Stimulated activated CD4-positive, alpha-beta T cell treated with anti-CD3 and anti-CD28 coated beads, Interleukin-4, amount 100 ng/mL, for 1 hour (primary cell): Measurements from ENCODE around the gene SMURF2.
"Not testable (repeated sequence)": the region's sequence is repeated elsewhere in the genome, so short reads cannot be mapped to it uniquely, and the experiment has no call there.

ENCODE experiments used
- DNase-seq: peaks from one replicate; pipeline ENCODE4 v3.0.0-alpha.2; 2020

SMURF2 gene

GRCh38 chr17:64661976-64662773 is at the start of gene SMURF2:
SMURF2 (minus strand) TSS chr17:64662307; CDS start chr17:64661880, 427 bp downstream.
- DNase-seq = peak; percentile 74

- no peak for DNase-seq
These were observed 47.4 kb upstream of the SMURF2 start for GRCh38 chr17:64709481-64709880.

DNA sequence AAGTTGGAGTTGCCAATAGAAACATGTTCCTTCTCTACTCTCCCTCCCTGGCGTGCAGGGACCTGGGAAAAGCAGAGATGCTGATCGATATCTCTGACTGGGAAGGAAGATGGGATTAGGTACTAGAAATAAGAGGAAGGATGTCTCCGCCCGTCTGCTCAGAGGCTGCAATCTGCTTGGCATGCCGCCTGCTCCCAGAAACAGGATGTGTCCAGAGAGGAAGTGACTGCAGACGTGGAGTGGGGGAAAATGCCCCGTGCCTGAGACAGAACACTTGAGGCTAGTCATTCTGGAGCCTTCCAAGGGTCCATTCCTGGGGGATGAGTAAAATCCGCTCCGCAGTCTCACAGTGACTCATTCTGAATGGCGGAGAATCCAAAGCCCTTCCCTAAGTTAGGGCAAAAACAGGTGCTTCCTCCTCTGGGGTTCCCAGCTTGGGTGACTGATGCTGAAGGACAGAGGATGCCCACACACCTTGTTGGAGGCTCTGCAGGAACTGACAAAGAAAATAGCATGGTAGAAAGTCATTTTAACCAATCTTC is 45.0 kb upstream of the SMURF2 start:
- no peak for DNase-seq

DNA sequence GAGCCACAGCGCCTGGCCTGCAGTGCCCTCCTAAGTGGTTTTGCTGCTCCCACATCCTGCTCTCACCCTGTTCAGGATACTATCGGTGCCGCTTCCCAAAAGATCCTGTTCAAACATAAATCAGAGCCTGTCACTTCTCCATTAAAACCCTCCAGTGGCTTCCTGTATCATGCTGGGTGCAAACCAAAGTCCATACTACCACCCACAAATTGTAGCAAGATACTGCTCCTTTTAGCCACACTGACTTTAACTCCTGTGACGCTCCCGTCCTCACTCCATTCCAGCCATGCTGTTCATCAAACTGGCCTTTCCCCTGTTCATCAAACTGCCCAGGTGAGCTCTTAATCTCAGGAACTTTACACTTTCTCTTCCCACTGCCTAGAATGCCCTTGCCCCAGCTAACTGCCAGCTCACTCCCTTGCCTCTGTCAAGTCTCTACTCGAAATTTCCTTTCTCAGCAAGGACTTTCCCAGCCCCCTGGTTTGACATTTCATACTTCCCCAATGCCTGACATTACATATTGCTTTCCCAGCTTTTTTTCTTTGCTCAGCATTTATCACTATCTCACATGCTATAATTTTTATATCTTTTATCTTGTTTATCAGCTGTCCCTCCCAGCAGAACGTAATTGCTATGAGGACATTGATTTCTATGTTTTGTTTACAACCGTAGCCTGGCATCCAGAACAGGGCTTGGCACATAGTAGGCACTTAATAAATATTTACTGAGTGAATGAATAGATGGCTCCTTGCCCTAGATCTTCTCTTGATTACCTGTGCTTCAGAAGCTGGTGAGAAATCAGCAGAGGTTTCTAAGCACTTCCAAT is 44.3 kb upstream of the SMURF2 start:
- DNase-seq = no peak

- DNase-seq = no peak
These were observed 40.7 kb upstream of the SMURF2 start for GRCh38 chr17:64702815-64703214.

DNA sequence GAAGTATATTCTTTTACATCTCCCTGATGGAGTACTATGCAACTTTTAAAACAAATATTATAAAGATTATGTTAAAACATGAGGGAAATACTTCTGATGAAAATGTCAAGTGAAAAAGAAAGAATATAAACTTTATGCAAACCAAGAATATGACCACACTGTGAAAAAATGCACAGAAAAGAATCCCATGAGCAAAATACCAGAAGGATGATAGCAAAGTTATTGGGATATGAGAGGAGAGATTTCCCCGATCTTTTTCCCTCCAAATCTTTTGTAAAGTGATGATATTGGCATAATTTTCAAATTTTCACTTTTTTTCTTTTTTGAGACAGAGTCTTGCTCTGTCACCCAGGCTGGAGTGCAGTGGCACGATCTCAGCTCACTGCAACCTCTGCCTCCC is 36.6 kb upstream of the SMURF2 start:
- DNase-seq = no peak

DNA sequence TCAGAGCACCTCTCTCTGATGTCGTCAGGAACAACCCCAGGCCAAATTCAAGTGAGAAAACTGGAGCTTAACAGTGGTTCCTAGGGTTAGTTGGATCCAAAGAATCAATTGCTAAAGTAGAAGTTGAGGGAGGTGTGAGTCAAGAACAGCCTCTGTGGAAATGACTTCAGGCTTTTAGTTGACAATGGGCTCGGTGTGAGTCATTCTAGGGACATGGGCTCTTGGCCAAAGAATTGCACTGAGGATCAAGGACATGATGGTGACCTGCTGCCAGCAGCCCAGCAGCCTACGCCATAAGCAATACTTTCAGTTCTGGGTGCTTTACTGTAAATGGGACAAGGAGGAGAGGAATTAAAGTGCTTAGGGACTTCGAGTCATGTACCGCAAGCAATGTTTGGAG is 32.1 kb upstream of the SMURF2 start:
- DNase-seq = no peak

GRCh38 chr17:64692187-64692586 is 30.1 kb upstream of the SMURF2 start:
- DNase-seq = no peak

DNA sequence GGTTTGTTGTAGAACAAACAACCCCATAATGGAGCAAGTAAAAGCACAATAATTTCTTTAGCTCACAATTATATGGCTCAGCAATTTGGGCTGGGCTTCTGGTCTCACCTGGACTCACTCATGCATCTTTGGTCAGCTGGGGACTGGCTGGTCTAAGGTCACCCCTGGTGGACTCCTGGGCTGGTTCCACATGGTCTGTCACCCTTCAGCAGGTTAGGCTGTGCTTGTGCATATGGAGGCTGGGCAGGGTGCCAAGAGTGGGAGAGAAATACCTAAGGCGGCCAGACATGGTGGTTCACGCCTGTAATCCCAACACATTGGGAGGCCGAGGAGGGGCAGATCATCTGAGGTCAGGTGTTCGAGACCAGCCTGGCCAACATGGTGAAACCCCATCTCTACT is 27.0 kb upstream of the SMURF2 start:
- no peak for DNase-seq

DNA sequence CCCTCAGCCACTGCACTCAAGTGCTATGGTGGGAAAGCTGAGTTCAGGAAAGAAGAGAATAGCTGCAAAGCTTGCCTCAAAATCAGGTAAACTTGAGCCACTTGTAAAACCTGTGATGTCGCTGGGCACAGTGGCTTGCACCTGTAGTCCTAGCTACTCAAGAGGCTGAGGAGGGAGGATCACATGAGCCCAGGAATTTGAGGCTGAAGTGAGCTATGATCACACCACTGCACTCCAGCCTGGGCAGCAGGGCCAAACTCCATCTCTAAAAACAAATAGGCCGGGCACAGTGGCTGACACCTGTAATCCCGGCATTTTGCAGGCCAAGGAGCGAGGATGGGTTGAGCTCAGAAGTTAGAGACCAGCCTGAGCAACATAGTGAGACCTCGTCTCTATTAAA is 26.4 kb upstream of the SMURF2 start:
- no peak for DNase-seq

DNA sequence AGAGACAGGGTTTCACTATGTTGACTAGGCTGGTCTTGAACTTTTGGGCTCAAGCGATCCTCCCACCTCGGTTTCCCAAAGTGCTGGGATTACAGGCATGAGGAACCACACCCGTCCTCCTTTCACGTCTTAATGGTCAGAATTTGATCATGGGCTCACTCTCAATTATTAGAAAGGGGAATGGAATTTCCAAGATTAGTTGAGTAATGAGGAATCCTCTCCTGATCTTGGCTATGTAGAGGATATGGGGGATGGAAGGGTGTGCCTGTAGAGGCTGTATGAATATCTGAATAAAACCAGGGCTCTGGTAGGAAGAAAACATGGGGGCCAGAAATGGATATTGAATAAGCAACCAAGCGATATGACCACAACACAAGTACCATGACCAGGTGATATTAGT is 25.9 kb upstream of the SMURF2 start:
- DNase-seq = no peak

DNA sequence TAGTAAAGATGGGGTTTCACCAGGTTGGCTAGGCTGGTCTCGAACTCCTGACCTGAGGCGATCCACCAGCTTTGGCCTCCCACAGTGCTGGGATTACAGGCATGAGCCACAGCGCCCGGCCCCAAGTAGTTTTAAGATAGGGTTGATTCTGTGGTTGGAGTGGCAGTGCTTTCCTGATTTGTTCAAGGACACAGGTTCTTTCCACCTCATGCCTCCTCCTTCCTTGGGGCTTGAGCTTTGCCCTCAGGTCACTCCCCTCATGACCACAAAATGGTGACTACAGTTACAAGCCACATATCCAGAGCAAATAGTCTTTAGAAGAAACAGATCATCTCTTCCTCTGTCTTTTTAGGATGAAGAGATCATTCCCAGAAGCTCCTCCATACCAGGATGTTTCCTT is 25.3 kb upstream of the SMURF2 start:
- no peak for DNase-seq

DNA sequence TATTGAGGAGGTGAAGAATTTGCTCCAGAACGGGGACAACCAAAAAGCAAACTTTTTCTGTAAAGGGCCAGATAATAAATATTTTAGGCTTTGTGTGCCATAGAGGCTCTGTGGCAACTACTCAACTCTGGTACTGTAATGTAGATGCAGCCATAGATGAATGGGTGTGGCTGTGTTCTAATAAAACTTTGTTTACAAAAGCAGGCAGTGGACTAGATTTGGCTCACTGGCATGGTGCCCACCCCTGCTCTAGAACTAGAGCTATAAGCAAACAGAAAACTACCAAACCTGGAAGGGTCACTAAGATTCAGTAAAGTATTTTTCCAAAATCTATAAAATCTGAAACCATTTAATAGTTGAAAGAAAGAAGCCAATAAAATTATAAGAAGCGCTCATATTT is 24.6 kb upstream of the SMURF2 start:
- no peak for DNase-seq

- no peak for DNase-seq
These were observed 23.6 kb upstream of the SMURF2 start for GRCh38 chr17:64685705-64686104.

- no peak for DNase-seq
These were observed 21.7 kb upstream of the SMURF2 start for GRCh38 chr17:64683796-64684195.

GRCh38 chr17:64682261-64683181 is 20.4 kb upstream of the SMURF2 start:
- no peak for DNase-seq

DNA sequence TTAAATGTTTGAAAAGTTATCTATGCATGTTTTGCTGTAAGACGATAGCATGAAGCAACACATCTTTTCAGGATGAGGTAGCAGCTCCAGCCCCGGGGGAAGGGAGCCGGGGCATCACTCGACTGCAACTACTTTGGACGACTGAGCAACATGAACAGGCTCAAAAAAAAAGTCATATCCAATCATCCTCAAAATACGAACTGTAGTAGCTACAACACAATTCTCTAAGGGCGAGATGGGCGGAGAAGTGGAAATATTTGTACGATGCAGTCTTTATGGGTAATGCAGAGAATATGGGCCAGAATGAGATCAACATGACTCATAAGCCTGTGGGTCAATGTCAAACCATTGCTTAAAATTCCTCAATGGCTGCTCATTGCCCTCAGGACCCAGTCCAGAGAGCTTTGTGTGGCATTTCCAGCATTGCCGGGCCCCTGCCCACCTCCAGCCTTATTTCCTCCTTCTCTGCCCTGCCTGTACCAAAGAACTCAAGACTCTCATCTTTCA is 17.7 kb upstream of the SMURF2 start:
- DNase-seq = no peak

DNA sequence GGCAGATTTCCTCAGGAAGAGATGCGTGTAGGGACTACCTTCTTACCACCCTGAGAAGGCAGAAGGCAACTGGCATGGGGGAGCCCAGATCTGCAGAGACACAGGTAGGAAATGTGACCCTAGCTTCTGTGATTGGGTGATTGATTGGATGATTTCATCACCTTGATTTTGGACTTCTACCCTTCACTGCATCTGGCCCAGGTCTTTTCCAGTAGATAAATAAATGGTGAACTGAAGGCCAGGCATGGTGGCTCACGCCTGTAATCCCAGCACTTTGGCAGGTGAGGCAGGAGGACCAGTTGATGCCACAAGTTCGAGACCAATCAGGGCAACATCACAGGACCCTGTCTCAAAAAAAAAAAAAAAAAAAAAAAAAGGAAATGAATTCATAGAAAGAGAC is 14.7 kb upstream of the SMURF2 start:
- DNase-seq = no peak

DNA sequence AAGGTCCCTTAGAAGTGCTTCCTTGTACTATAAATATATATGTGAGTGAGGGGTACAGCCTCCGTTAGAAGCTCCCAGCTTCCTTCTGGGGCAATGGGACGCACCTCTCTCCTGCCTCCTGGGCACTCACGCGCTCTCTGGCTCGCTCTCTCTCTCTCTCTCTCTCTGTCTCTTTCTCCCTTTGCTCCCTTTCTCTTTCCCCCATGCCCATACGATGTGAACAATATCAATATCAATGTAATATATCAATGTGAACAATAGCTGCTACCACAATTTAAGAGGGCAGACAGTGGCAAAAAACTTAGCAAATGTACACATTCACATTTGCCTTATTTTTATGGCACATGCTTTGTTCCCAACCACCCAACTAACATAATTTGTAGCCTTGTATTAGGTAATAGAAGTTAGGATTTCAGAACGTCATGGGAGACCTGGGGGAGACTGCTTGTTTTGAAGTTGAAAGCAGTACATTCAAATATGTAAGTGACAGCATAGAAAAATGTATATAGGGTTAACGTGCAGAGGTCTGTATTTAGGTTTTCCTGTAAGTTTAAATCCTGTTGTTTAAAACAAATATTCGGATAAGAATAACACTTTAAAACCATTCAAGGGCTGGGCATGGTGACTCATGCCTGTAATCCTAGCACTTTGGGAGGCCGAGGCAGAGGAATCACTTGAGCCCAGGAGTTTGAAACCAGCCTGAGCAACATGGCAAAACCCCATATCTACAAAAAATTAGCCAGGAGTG is 8.9 kb upstream of the SMURF2 start:
- DNase-seq = not testable (repeated sequence)

DNA sequence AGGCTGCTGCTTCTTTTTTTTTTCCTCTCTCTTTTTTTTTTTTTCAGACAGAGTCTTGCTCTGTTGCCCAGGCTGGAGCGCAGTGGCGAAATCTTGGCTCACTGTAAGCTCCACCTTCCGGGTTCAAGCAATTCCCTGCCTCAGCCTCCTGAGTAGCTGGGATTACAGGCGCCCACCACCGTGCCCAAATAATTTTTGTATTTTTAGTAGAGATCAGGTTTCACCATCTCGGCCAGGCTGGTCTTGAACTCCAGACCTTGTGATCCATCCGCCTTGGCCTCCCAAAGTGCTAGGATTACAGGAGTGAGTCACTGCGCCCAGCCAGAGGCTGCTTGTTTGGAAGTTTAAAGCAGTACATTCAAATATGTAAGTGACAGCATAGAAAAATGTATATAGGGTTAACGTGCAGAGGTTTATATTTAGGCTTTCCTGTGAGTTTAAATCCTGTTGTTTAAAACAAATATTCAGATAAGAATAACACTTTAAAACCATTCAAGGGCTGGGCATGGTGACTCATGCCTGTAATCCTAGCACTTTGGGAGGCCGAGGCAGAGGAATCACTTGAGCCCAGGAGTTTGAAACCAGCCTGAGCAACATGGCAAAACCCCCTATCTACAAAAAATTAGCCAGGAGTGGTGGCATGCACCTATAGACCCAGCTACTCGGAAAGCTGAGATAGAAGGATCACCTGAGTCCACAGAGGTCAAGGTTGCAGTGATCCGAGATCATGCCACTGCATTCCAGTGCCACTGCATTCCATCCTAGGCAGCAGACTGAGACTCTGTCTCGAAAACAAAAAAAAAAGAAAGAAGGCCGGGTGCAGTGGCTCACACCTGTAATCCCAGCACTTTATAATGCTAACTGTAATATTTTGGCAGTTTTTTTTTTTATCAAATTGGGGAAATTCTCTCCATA is 6.0 kb upstream of the SMURF2 start:
- not testable (repeated sequence) for DNase-seq
